ENCODE data around the gene TFPT.

GRCh38 chr19:54160182-54160811, 44.8 kb upstream of the TFPT start:
- TF ChIP-seq EZH2 (IDR thresholded peaks at IDR 0.05; ENCODE audit: low read length, missing control alignments): no peak
- no peak for TF ChIP-seq CTCF (conservative IDR thresholded peaks at IDR 0.05 in 1 of 2, IDR thresholded peaks at IDR 0.05 in 1 of 2; ENCODE audit: low read depth in 1 of 2, low read length in 2 of 2)
